Fibroblast of skin of back (primary cell): Measurements from ENCODE around the gene STAB1.

Source experiments
- DNase-seq: peaks from one replicate; pipeline ENCODE4 v3.0.0-alpha.2; 2013

STAB1 gene

DNA sequence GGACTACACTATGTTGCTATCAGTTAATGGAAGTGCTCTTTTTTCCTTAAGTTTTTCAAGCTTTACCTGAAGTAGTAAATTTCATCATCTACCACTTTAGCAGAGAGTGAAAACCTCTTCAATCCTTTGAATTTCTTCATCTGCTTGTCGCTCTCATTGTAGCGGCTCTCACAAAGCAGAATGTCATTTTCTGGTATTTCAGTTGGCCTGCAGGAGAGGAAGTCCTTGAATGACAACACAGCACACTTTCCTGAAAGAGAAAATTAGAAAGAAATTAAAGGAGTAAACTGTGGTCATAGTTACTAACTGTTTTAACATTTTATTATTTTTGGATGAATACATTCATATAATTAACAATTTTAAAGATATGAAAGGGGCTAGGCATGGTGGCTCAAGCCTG is 68.8 kb downstream of the STAB1 start:
- DNase-seq, result no peak

GRCh38 chr3:52568069-52568468 is 72.9 kb downstream of the STAB1 start:
- DNase-seq, result no peak

DNA sequence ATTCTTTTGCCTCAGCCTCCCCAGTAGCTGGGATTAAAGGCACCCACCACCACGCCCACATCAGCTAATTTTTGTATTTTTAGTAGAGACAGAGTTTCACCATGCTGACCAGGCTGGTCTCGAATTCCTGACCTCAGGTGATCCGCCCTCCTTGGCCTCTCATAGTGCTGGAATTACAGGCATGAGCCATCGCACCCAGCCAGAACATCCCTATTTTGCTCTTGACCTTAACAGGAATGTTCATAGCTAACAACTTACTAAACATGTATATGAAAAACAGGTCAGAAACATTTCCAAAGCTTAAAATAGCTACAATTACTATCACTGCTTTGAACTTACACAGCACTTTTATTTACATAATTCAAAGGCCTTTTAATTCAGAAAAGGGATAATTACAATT is 74.9 kb downstream of the STAB1 start:
- DNase-seq, result peak; percentile 30

DNA sequence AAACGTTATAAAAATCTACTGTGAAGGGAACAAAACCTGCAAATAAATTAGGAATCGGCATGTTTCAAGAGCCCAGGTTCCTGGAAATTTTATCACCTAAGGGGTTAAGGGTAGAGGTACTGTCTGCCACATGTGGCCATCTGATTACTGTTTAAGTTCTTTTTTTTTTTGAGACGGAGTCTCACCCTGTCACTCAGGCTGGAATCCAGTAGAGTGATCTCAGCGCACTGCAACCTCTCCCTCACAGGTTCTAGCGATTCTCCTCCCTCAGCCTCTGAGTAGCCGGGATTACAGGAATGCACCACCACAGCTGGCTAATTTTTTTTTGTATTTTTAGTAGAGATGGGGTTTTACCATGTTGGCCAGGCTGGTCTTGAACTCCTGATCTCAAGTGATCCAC is 77.1 kb downstream of the STAB1 start:
- DNase-seq, result no peak
